ENCODE measurements around the gene CORO1C. TPM values are rescaled to one million over a fixed set of nuclear protein-coding genes. Genes with fewer than 3 reads are reported as not detected.

The CORO1C gene
- total and polyA plus RNA-seq, 9 of the 15 experiments (the other 6 are each of a cell fraction or from before 2014, with no cell fraction given): 55.2 to 280 (median 150) TPM

DNA sequence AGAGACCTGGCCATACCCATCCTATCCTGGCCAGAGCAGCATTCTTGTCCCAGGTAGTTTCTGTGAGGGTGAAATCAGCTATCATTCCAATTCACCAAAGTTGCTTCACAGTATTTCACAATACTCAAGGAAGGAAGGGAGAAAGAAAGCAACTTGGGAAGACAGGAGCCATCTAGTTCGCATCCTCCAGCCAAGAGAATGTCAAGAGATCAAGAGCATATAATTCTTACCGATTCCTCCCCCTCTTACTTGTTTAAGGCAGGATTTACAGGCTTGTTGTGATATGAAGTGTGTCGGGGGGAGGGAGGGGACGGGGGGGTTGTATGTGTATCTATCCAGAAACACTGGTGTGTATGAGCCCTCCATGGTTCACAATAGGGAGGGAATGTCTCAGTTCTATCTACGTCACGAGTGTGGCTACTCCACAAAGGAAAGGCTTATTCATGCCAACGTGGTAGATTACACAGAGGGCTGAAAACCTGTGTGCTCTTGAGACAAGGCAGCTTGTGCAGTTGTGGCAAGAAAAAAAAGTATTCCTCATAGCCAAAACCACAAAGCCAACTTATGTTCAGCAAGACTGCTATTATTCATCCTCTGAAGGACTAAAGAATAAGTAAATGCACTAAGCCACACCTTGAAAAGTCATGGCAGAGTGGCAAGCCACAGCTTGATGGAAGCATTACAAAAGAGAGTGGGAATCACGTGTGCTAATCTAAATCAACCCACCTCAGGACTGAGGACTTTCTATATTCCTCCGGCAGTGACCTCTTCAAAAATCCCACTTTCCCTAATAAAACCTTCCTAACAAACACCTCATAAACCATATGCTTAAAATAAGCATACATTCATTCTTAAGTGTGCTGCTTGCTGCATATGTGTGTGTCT, 35.0 kb downstream of the CORO1C start (continued):
- TF ChIP-seq, protein P1, sequence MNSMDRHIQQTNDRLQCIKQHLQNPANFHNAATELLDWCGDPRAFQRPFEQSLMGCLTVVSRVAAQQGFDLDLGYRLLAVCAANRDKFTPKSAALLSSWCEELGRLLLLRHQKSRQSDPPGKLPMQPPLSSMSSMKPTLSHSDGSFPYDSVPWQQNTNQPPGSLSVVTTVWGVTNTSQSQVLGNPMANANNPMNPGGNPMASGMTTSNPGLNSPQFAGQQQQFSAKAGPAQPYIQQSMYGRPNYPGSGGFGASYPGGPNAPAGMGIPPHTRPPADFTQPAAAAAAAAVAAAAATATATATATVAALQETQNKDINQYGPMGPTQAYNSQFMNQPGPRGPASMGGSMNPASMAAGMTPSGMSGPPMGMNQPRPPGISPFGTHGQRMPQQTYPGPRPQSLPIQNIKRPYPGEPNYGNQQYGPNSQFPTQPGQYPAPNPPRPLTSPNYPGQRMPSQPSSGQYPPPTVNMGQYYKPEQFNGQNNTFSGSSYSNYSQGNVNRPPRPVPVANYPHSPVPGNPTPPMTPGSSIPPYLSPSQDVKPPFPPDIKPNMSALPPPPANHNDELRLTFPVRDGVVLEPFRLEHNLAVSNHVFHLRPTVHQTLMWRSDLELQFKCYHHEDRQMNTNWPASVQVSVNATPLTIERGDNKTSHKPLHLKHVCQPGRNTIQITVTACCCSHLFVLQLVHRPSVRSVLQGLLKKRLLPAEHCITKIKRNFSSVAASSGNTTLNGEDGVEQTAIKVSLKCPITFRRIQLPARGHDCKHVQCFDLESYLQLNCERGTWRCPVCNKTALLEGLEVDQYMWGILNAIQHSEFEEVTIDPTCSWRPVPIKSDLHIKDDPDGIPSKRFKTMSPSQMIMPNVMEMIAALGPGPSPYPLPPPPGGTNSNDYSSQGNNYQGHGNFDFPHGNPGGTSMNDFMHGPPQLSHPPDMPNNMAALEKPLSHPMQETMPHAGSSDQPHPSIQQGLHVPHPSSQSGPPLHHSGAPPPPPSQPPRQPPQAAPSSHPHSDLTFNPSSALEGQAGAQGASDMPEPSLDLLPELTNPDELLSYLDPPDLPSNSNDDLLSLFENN (IDR thresholded peaks at IDR 0.05; ENCODE audit: low read depth in 2 of 2, low read length in 2 of 2): no peak
- TF ChIP-seq POLR2B (IDR thresholded peaks at IDR 0.05; ENCODE audit: low read depth, partially characterized antibody) (no peak), RBM15 (IDR thresholded peaks at IDR 0.05; ENCODE audit: insufficient read depth, low read length) (no peak), PTRF (tag; IDR thresholded peaks at IDR 0.05) (no peak), KLF10 (CRISPR knock-in tag; IDR thresholded peaks at IDR 0.05) (no peak), IRF2 (CRISPR knock-in tag; IDR thresholded peaks at IDR 0.05) (no peak), ZKSCAN8 (CRISPR knock-in tag; IDR thresholded peaks at IDR 0.05) (no peak), SP1 (CRISPR knock-in tag; IDR thresholded peaks at IDR 0.05) (no peak), ZNF77 (CRISPR knock-in tag; IDR thresholded peaks at IDR 0.05) (no peak), CHCHD3 (CRISPR knock-in tag; IDR thresholded peaks at IDR 0.05) (no peak), BCL6 (CRISPR knock-in tag; IDR thresholded peaks at IDR 0.05) (no peak), ZBTB8A (IDR thresholded peaks at IDR 0.05; ENCODE audit: partially characterized antibody) (no peak), ZNF124 (CRISPR knock-in tag; IDR thresholded peaks at IDR 0.05) (no peak), ZBED1 (IDR thresholded peaks at IDR 0.05) (no peak), NR2F6 (CRISPR knock-in tag; IDR thresholded peaks at IDR 0.05) (no peak), KDM1A (IDR thresholded peaks at IDR 0.05) (no peak), WHSC1 (IDR thresholded peaks at IDR 0.05; ENCODE audit: low read length) (no peak), MTA2 (IDR thresholded peaks at IDR 0.05; ENCODE audit: low read depth) (no peak)
- TF ChIP-seq, protein P2, sequence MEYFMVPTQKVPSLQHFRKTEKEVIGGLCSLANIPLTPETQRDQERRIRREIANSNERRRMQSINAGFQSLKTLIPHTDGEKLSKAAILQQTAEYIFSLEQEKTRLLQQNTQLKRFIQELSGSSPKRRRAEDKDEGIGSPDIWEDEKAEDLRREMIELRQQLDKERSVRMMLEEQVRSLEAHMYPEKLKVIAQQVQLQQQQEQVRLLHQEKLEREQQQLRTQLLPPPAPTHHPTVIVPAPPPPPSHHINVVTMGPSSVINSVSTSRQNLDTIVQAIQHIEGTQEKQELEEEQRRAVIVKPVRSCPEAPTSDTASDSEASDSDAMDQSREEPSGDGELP (CRISPR knock-in tag; IDR thresholded peaks at IDR 0.05; ENCODE audit: borderline replicate concordance): no peak
- TF ChIP-seq, protein P3, sequence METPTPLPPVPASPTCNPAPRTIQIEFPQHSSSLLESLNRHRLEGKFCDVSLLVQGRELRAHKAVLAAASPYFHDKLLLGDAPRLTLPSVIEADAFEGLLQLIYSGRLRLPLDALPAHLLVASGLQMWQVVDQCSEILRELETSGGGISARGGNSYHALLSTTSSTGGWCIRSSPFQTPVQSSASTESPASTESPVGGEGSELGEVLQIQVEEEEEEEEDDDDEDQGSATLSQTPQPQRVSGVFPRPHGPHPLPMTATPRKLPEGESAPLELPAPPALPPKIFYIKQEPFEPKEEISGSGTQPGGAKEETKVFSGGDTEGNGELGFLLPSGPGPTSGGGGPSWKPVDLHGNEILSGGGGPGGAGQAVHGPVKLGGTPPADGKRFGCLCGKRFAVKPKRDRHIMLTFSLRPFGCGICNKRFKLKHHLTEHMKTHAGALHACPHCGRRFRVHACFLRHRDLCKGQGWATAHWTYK (CRISPR knock-in tag; IDR thresholded peaks at IDR 0.05): no peak
- TF ChIP-seq, protein P4, sequence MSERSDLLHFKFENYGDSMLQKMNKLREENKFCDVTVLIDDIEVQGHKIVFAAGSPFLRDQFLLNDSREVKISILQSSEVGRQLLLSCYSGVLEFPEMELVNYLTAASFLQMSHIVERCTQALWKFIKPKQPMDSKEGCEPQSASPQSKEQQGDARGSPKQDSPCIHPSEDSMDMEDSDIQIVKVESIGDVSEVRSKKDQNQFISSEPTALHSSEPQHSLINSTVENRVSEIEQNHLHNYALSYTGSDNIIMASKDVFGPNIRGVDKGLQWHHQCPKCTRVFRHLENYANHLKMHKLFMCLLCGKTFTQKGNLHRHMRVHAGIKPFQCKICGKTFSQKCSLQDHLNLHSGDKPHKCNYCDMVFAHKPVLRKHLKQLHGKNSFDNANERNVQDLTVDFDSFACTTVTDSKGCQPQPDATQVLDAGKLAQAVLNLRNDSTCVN (CRISPR knock-in tag; IDR thresholded peaks at IDR 0.05): no peak
